Neuronal stem cell (in vitro differentiated cells): ENCODE measurements around the gene TLR9.
A peak's percentile ranks its signal among the peaks of the same experiment; 100 is the strongest.

Experiments used
- DNase-seq: peaks from one replicate; pipeline ENCODE4 v3.0.0-alpha.2; 2013; ENCODE audit warnings: low spot score
- H2AFZ ChIP-seq: one replicate; pipeline ENCODE4 v1.6.1; 2013; ENCODE audit warnings: mild to moderate bottlenecking, low read length, inconsistent platforms
- H2AK5ac ChIP-seq: 2 replicates; pipeline ENCODE4 v1.6.1; 2013; ENCODE audit warnings: low read depth, mild to moderate bottlenecking, inconsistent platforms, low read length, moderate library complexity, mixed read lengths
- H2BK120ac ChIP-seq: 2 replicates; pipeline ENCODE4 v1.6.1; 2013; ENCODE audit warnings: low read depth, mild to moderate bottlenecking, inconsistent platforms, low read length, moderate library complexity, mixed read lengths
- H2BK12ac ChIP-seq: one replicate; pipeline ENCODE4 v1.6.1; 2013; ENCODE audit warnings: low read length, inconsistent platforms
- H2BK15ac ChIP-seq: 2 replicates; pipeline ENCODE4 v1.6.1; 2013; ENCODE audit warnings: mild to moderate bottlenecking, low read length, inconsistent platforms, mixed read lengths
- H2BK5ac ChIP-seq: one replicate; pipeline ENCODE4 v1.6.1; 2013; ENCODE audit warnings: inconsistent platforms, mild to moderate bottlenecking, low read length, moderate library complexity
- H3K14ac ChIP-seq: one replicate; pipeline ENCODE4 v1.6.1; 2013; ENCODE audit warnings: low read length, inconsistent platforms
- H3K18ac ChIP-seq: 2 replicates; pipeline ENCODE4 v1.6.1; 2013; ENCODE audit warnings: low read length, inconsistent platforms
- H3K23ac ChIP-seq: 2 replicates; pipeline ENCODE4 v1.6.1; 2013; ENCODE audit warnings: low read depth, mild to moderate bottlenecking, mixed read lengths, low read length, inconsistent platforms; ENCODE audit not compliant: poor library complexity
- H3K27ac ChIP-seq: replicated peaks from 3 replicates; pipeline ENCODE4 v1.5.1; 2013; ENCODE audit warnings: low read length, inconsistent platforms
- H3K27me3 ChIP-seq, 3 experiments: 2 replicates each; pipeline ENCODE4 v1.6.1; 2013; ENCODE audit warnings: low read length in 3 of 3, mild to moderate bottlenecking in 2 of 3, inconsistent platforms in 1 of 3, low read depth in 1 of 3, mixed read lengths in 1 of 3, moderate library complexity in 1 of 3; ENCODE audit not compliant: control insufficient read depth in 3 of 3, insufficient read depth in 3 of 3
- H3K36me3 ChIP-seq, 2 donors: replicated peaks in 1 of 2; 2 replicates each; pipeline ENCODE4 v1.6.1; 2013; ENCODE audit warnings: low read length in 2 of 2; ENCODE audit not compliant: control insufficient read depth in 2 of 2, insufficient read depth in 2 of 2
- H3K4ac ChIP-seq: 2 replicates; pipeline ENCODE4 v1.6.1; 2013; ENCODE audit warnings: inconsistent platforms, mild to moderate bottlenecking, low read length, moderate library complexity
- H3K4me1 ChIP-seq, 2 donors: 1 replicate in 1 of 2; 2 replicates in 1 of 2; pipeline ENCODE4 v1.6.1; 2013; ENCODE audit warnings: low read length in 2 of 2, low read depth in 1 of 2; ENCODE audit not compliant: control insufficient read depth in 2 of 2, insufficient read depth in 1 of 2
- H3K4me2 ChIP-seq: one replicate; pipeline ENCODE4 v1.6.1; 2013; ENCODE audit warnings: mild to moderate bottlenecking, low read length, inconsistent platforms; ENCODE audit not compliant: insufficient read depth, poor library complexity, severe bottlenecking
- H3K4me3 ChIP-seq, 2 donors: 2 replicates each; pipeline ENCODE4 v1.5.1; 2013; ENCODE audit warnings: low read length in 2 of 2, mild to moderate bottlenecking in 2 of 2, inconsistent platforms in 1 of 2, moderate library complexity in 1 of 2
- H3K79me1 ChIP-seq: one replicate; pipeline ENCODE4 v1.6.1; 2013; ENCODE audit warnings: low read depth, mild to moderate bottlenecking, inconsistent platforms, low read length, moderate library complexity
- H3K9ac ChIP-seq: one replicate; pipeline ENCODE4 v1.6.1; 2013; ENCODE audit warnings: mild to moderate bottlenecking, low read depth, low read length, inconsistent platforms; ENCODE audit not compliant: poor library complexity
- H3K9me3 ChIP-seq, 2 donors: replicated peaks in 1 of 2; 2 replicates each; pipeline versions ENCODE3 to v1.6.1; 2013; ENCODE audit warnings: low read length in 2 of 2, mild to moderate bottlenecking in 2 of 2, inconsistent platforms in 1 of 2, low read depth in 1 of 2, mixed read lengths in 1 of 2, moderate library complexity in 1 of 2; ENCODE audit not compliant: control insufficient read depth in 2 of 2, insufficient read depth in 1 of 2
- H4K8ac ChIP-seq: one replicate; pipeline ENCODE4 v1.6.1; 2013; ENCODE audit warnings: low read depth, mild to moderate bottlenecking, inconsistent platforms, low read length, moderate library complexity
- H4K91ac ChIP-seq: one replicate; pipeline ENCODE4 v1.6.1; 2013; ENCODE audit warnings: low read length, low read depth, mild to moderate bottlenecking, inconsistent platforms; ENCODE audit not compliant: poor library complexity
- WGBS, 2 donors: extraction: QIAGEN DNeasy Blood & Tissue Kit; methylation state at CpG; one replicate each; pipeline ENCODE4 v1.1.7; 2013; ENCODE audit warnings: missing lambda C conversion rate in 2 of 2, mixed read lengths in 1 of 2; ENCODE audit not compliant: insufficient read length in 2 of 2, insufficient replicate concordance in 1 of 2; ENCODE audit errors: extremely low coverage in 2 of 2; 5-methylcytosine and 5-hydroxymethylcytosine counted together

The TLR9 gene

GRCh38 chr3:52197499-52197841 is 28.0 kb downstream of the TLR9 start:
- H2BK5ac ChIP-seq, result peak overlapping the region; percentile 91
- no peak for DNase-seq
- H2BK12ac ChIP-seq, result peak overlapping the region; percentile 14
- no peak overlapping the region for H2BK120ac ChIP-seq
- H3K4me3 ChIP-seq, result peak overlapping the region; percentile 72
- peak overlapping the region; percentile 56 for H4K91ac ChIP-seq
- peak overlapping the region; percentile 58 for H3K14ac ChIP-seq
- H2AFZ ChIP-seq, result peak overlapping the region; percentile 96
- H3K9me3 ChIP-seq, result no peaks in the 10 kb centered on the region
- H3K27ac ChIP-seq, result peak overlapping the region; percentile 68
- no peaks in the 10 kb centered on the region for H3K27me3 ChIP-seq
- no peak overlapping the region for H3K4ac ChIP-seq
- peaks cover 7 to 9% of the 10 kb centered on the region in 2 donors for H3K4me1 ChIP-seq
- peak overlapping the region; percentile 98 for H3K23ac ChIP-seq
- no CpG with 5 or more reads among the region's 10 CpGs for WGBS, 2 donors
- H4K8ac ChIP-seq, result peak overlapping the region; percentile 43
- peak overlapping the region; percentile 51 for H3K4me2 ChIP-seq
- peaks cover 8% of the 10 kb centered on the region for H3K79me1 ChIP-seq
- H3K18ac ChIP-seq, result peak overlapping the region; percentile 96
- H3K36me3 ChIP-seq, result peaks cover 12 to 36% of the 10 kb centered on the region in 2 donors
- peak overlapping the region; percentile 1 for H2AK5ac ChIP-seq
- peak overlapping the region; percentile 96 for H2BK15ac ChIP-seq
- peak overlapping the region; percentile 88 for H3K9ac ChIP-seq

- Histone ChIP-seq H2BK5ac (no peak overlapping the region), H3K14ac (no peak overlapping the region), H3K4me1 (peaks cover 7 to 9% of the 10 kb centered on the region in 2 donors), H2BK12ac (peak overlapping the region; percentile 14), H2BK15ac (peak overlapping the region; percentile 96), H3K9me3 (no peaks in the 10 kb centered on the region), H4K8ac (no peak overlapping the region), H3K4me3 (no peak overlapping the region), H3K4me2 (no peak overlapping the region), H2BK120ac (no peak overlapping the region), H3K79me1 (peaks cover 8% of the 10 kb centered on the region), H2AFZ (no peak overlapping the region), H3K18ac (no peak overlapping the region), H3K27me3 (no peaks in the 10 kb centered on the region), H3K9ac (no peak overlapping the region), H3K23ac (no peak overlapping the region), H3K27ac (no peak overlapping the region), H2AK5ac (peak overlapping the region; percentile 1), H4K91ac (no peak overlapping the region), H3K36me3 (peaks cover 10 to 31% of the 10 kb centered on the region in 2 donors), H3K4ac (no peak overlapping the region)
- DNase-seq, result no peak
- no CpG with 5 or more reads among the region's 3 CpGs for WGBS, 2 donors
These were observed 28.5 kb downstream of the TLR9 start for GRCh38 chr3:52196977-52197376.

GRCh38 chr3:52195823-52196331 is 29.6 kb downstream of the TLR9 start:
- H3K27me3 ChIP-seq, result no peaks in the 10 kb centered on the region
- H3K36me3 ChIP-seq, result peaks cover 5 to 20% of the 10 kb centered on the region in 2 donors
- H3K4me3 ChIP-seq, result no peak overlapping the region
- peaks cover 8% of the 10 kb centered on the region for H3K79me1 ChIP-seq
- no peak overlapping the region for H3K18ac ChIP-seq
- H4K8ac ChIP-seq, result no peak overlapping the region
- peaks cover 11 to 16% of the 10 kb centered on the region in 2 donors for H3K4me1 ChIP-seq
- no peak overlapping the region for H2BK15ac ChIP-seq
- H2AK5ac ChIP-seq, result peak overlapping the region; percentile 40
- H3K23ac ChIP-seq, result no peak overlapping the region
- no peak overlapping the region for H3K27ac ChIP-seq
- no peak overlapping the region for H2BK12ac ChIP-seq
- WGBS, 2 donors, result no CpG with 5 or more reads among the region's 10 CpGs
- no peak overlapping the region for H3K9ac ChIP-seq
- no peak overlapping the region for H2BK120ac ChIP-seq
- H3K4ac ChIP-seq, result no peak overlapping the region
- no peaks in the 10 kb centered on the region for H3K9me3 ChIP-seq
- H2AFZ ChIP-seq, result no peak overlapping the region
- no peak overlapping the region for H3K14ac ChIP-seq
- H2BK5ac ChIP-seq, result no peak overlapping the region
- no peak for DNase-seq
- H3K4me2 ChIP-seq, result no peak overlapping the region
- no peak overlapping the region for H4K91ac ChIP-seq

GRCh38 chr3:52195291-52195597 is 30.2 kb downstream of the TLR9 start:
- WGBS, 2 donors, result 100% methylated on average over 1 of the region's 3 CpGs; no CpG with 5 or more reads in 1 of the 2 donors
- H3K4me2 ChIP-seq, result no peak overlapping the region
- H2AFZ ChIP-seq, result no peak overlapping the region
- no peaks in the 10 kb centered on the region for H3K9me3 ChIP-seq
- H2BK12ac ChIP-seq, result no peak overlapping the region
- H3K4me1 ChIP-seq, result peaks cover 16 to 22% of the 10 kb centered on the region in 2 donors
- H2BK5ac ChIP-seq, result no peak overlapping the region
- H4K91ac ChIP-seq, result no peak overlapping the region
- H3K36me3 ChIP-seq, result peaks cover 3 to 13% of the 10 kb centered on the region in 2 donors
- no peak overlapping the region for H3K4ac ChIP-seq
- H3K79me1 ChIP-seq, result peaks cover 8% of the 10 kb centered on the region
- no peak overlapping the region for H3K27ac ChIP-seq
- H2BK120ac ChIP-seq, result no peak overlapping the region
- no peak overlapping the region for H3K23ac ChIP-seq
- H4K8ac ChIP-seq, result no peak overlapping the region
- no peak overlapping the region for H3K4me3 ChIP-seq
- no peak overlapping the region for H3K14ac ChIP-seq
- H2AK5ac ChIP-seq, result no peak overlapping the region
- DNase-seq, result no peak
- H2BK15ac ChIP-seq, result no peak overlapping the region
- H3K27me3 ChIP-seq, result no peaks in the 10 kb centered on the region
- no peak overlapping the region for H3K9ac ChIP-seq
- H3K18ac ChIP-seq, result no peak overlapping the region
